ENCODE results near the gene HTRA3.

GRCh38 chr4:8259743-8260430 lies 9.7 kb upstream of the HTRA3 start:
- TF ChIP-seq CTCF (IDR thresholded peaks at IDR 0.05) (no peak), POLR2A (IDR thresholded peaks at IDR 0.05) (no peak)

All from esophagus squamous epithelium (tissue), 4 donors.